PC-3 (cell line): ENCODE data around the gene OTOR. TPM values are rescaled to one million over a fixed set of nuclear protein-coding genes. Genes with fewer than 3 reads are reported as not detected.

Experiments
- ATAC-seq: fragments of 200-7000 bp; cut with Tn5 transposase; 2 replicates; pipeline ENCODE4 v1.9.1; 2020; ENCODE audit warnings: mild to moderate bottlenecking, moderate library complexity
- BruUV-seq: library from RNA; stranded (reverse); fragments of 400-500 nt; replicated peaks from 2 replicates; lab custom pipeline; 2021; lab: Mats Ljungman, UMichigan
- CTCF ChIA-PET: fragments of 300-600 bp; sonication (Branson Sonifier 250); formaldehyde crosslinking; loops from one replicate; lab custom pipeline; 2022; ENCODE audit warnings: antibody characterized with exemption; lab: Charles Lee
- POLR2A ChIA-PET: fragments of 300-600 bp; sonication (Branson Sonifier 250); formaldehyde crosslinking; loops from one replicate; lab custom pipeline; 2022; ENCODE audit warnings: antibody characterized with exemption; ENCODE audit not compliant: unreplicated experiment; lab: Charles Lee
- DNase-seq: peaks from one replicate; pipeline ENCODE4 v3.0.0-alpha.2; 2015
- H2AFZ ChIP-seq: fragments of 300-600 bp; sonication (generic); 2 replicates; pipeline ENCODE4 v1.6.0; 2016; ENCODE audit warnings: antibody characterized with exemption, low read length
- H3F3A ChIP-seq: fragments of 300-600 bp; sonication (generic); one replicate; pipeline ENCODE4 v1.6.0; 2017; ENCODE audit warnings: antibody characterized with exemption, low read length, control low read depth, mild to moderate bottlenecking; ENCODE audit not compliant: unreplicated experiment
- H3K27ac ChIP-seq: fragments of 300-600 bp; sonication (generic); 2 replicates; pipeline ENCODE4 v1.5.1; 2016; ENCODE audit warnings: mild to moderate bottlenecking, low read length
- H3K27me3 ChIP-seq: fragments of 300-600 bp; sonication (generic); 2 replicates; pipeline ENCODE4 v1.6.1; 2016; ENCODE audit warnings: low read length, mixed read lengths
- H3K36me3 ChIP-seq: fragments of 300-600 bp; sonication (generic); 2 replicates; pipeline ENCODE4 v1.6.1; 2016; ENCODE audit warnings: low read depth, mixed run types, low read length, mixed read lengths
- H3K4me1 ChIP-seq: fragments of 300-600 bp; sonication (generic); 2 replicates; pipeline ENCODE4 v1.5.1; 2016; ENCODE audit warnings: low read length; ENCODE audit not compliant: insufficient read depth
- H3K4me2 ChIP-seq: fragments of 300-600 bp; sonication (generic); 2 replicates; pipeline ENCODE4 v1.6.0; 2016; ENCODE audit warnings: low read length
- H3K4me3 ChIP-seq: fragments of 300-600 bp; sonication (generic); 2 replicates; pipeline ENCODE4 v1.5.1; 2016; ENCODE audit warnings: mild to moderate bottlenecking, low read length, mixed read lengths
- H3K79me2 ChIP-seq: fragments of 300-600 bp; sonication (generic); 2 replicates; pipeline ENCODE4 v1.6.1; 2017; ENCODE audit warnings: low read length, mixed read lengths
- H3K9ac ChIP-seq: fragments of 300-600 bp; sonication (generic); 2 replicates; pipeline ENCODE4 v1.6.0; 2016; ENCODE audit warnings: mild to moderate bottlenecking, low read length
- H3K9me2 ChIP-seq: fragments of 300-600 bp; sonication (generic); replicated peaks from 2 replicates; pipeline ENCODE4 v1.6.1; 2016; ENCODE audit warnings: mixed run types, low read length, mixed read lengths
- H3K9me3 ChIP-seq: fragments of 300-600 bp; sonication (generic); 2 replicates; pipeline ENCODE4 v1.6.1; 2016; ENCODE audit warnings: low read length, mixed read lengths
- H4K20me1 ChIP-seq: fragments of 300-600 bp; sonication (generic); 2 replicates; pipeline ENCODE4 v1.6.1; 2016; ENCODE audit warnings: low read length, mixed read lengths
- EZH2 ChIP-seq: fragments of 300-600 bp; sonication (generic); IDR thresholded peaks from one replicate; pipeline ENCODE4 v1.6.1; 2017; ENCODE audit warnings: antibody characterized with exemption, mild to moderate bottlenecking, low read length; ENCODE audit not compliant: unreplicated experiment
- EZH2phosphoT487 ChIP-seq: fragments of 300-600 bp; sonication (generic); IDR thresholded peaks from 2 replicates; pipeline ENCODE4 v1.6.1; 2018; ENCODE audit warnings: mild to moderate bottlenecking, antibody characterized with exemption, low read length, borderline replicate concordance
- intact Hi-C: fragments of 100-400 bp; cut with micrococcal nuclease; formaldehyde crosslinking; loops from 2 replicates; pipeline ENCODE4 v1.9.0; 2023
- total RNA-seq: library from RNA; depleted of rRNA; stranded (reverse); fragments of >200 nt; gene quantifications from 2 replicates; pipeline ENCODE4 v1.2.3, GENCODE V29; 2014
- TF ChIP-seq, protein P1 (sequence below): fragments of 300-600 bp; sonication (generic); conservative IDR thresholded peaks from 2 replicates; pipeline ENCODE4 v1.5.1; 2017; ENCODE audit warnings: antibody characterized with exemption, low read depth, mild to moderate bottlenecking, low read length

The OTOR gene
- total RNA-seq, 1 experiment from 2014 or later, result not detected

DNA sequence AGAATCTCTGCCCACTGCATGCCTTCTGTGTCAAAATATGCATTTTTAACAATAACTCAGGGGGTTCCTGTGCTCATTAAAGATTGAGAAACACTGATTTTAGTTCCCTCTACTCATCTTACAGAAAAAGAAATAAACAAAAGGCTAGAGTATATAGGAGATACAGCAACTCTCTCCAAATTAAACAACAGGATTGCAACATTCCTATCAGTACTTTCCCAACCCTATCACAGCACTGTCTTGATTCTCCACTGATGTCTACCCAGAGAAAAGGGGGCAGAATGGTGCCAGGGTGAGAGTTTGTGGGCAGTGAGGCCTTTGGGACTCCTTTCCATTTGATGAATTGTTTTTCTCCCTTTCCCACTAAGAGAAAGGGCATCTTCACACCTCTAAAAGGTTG, 4.7 kb downstream of the OTOR start:
- Histone ChIP-seq H3K9ac (no peak overlapping the region), H3K27ac (no peak overlapping the region), H3K27me3 (peaks cover 12% of the 10 kb centered on the region; the same call in 1 of the 2 replicates), H3K9me3 (no peaks in the 10 kb centered on the region), H3K9me2 (no peaks in the 10 kb centered on the region), H3K4me2 (no peak overlapping the region), H3K4me3 (no peak overlapping the region), H3F3A (no peaks in the 10 kb centered on the region), H4K20me1 (no peaks in the 10 kb centered on the region), H2AFZ (no peak overlapping the region), H3K36me3 (no peaks in the 10 kb centered on the region), H3K4me1 (no peaks in the 10 kb centered on the region), H3K79me2 (no peaks in the 10 kb centered on the region)
- TF ChIP-seq EZH2, result no peak
- no peak for TF ChIP-seq EZH2phosphoT487
- TF ChIP-seq, protein P1, sequence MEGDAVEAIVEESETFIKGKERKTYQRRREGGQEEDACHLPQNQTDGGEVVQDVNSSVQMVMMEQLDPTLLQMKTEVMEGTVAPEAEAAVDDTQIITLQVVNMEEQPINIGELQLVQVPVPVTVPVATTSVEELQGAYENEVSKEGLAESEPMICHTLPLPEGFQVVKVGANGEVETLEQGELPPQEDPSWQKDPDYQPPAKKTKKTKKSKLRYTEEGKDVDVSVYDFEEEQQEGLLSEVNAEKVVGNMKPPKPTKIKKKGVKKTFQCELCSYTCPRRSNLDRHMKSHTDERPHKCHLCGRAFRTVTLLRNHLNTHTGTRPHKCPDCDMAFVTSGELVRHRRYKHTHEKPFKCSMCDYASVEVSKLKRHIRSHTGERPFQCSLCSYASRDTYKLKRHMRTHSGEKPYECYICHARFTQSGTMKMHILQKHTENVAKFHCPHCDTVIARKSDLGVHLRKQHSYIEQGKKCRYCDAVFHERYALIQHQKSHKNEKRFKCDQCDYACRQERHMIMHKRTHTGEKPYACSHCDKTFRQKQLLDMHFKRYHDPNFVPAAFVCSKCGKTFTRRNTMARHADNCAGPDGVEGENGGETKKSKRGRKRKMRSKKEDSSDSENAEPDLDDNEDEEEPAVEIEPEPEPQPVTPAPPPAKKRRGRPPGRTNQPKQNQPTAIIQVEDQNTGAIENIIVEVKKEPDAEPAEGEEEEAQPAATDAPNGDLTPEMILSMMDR, result no peak
- POLR2A ChIA-PET, result no interaction called here
- ATAC-seq (no peak), DNase-seq (no peak)
- no TSS peak for BruUV-seq
- CTCF ChIA-PET, result no interaction called here
- intact Hi-C loops, result no loop called here

DNA sequence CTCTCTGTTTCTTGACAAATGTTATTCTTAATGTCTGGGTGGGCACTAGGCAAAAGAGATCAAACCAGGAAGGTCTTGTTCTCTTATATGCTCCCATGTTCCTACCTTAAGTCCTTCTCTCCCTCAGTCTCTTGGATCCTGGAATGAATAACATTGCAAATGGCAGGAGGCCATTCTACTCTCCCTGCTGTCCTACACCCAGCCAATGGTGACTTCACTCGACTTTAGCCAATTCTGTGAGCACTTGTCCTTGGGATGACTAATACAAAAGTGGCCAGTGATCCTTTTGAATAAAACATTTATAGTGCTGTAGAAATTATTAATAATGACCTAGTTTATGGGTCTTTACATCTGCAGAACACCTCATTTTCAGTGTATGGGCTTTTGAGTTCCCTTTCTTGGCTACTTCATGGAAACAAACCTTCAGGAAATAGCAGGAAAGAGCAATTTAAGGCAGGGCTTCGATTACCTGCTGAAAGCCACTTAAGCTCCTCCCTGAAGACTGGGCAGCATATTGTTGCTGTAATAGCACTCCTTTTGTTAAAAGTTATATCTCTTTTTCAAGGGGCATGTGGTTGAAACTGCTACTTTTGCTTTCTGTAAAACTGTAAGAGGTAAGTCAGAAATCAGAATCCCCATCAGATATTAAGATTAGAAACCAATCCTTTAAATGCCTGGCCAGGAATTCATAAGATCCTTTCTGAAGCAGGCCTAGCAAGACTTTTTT, 10.5 kb downstream of the OTOR start:
- Histone ChIP-seq H3F3A (no peaks in the 10 kb centered on the region), H3K4me2 (no peak overlapping the region), H2AFZ (peak overlapping the region; percentile 2; the same call in 1 of the 2 replicates), H3K9me2 (no peaks in the 10 kb centered on the region), H4K20me1 (no peaks in the 10 kb centered on the region), H3K4me1 (peaks cover 14% of the 10 kb centered on the region), H3K79me2 (no peaks in the 10 kb centered on the region), H3K9me3 (no peaks in the 10 kb centered on the region), H3K36me3 (no peaks in the 10 kb centered on the region), H3K9ac (no peak overlapping the region), H3K27me3 (no peaks in the 10 kb centered on the region), H3K27ac (no peak overlapping the region), H3K4me3 (no peak overlapping the region)
- ChIA-PET CTCF (no interaction called here), POLR2A (no interaction called here)
- intact Hi-C loops, result no loop called here
- DNase-seq (no peak), ATAC-seq (no peak)
- BruUV-seq, result no TSS peak
- no peak for TF ChIP-seq EZH2phosphoT487
- TF ChIP-seq, protein P1, result no peak
- no peak for TF ChIP-seq EZH2

DNA sequence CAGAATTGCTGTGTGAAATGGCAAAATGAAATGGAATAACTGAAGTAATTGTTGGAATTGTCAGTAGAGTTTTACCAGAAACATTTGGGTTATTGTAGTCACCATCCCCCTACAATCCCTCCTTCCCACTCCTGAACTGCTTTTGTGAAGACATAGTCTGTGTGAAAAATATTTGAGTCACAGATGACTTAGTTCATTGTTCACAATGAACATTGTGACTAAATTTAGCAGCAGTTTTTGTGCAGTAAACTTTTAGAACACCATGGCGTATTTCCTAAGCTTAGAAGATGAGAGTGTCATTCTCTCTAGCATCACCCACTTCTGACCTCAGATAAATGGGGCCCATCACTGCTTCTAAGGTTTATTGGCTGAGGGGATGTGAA, 11.0 kb downstream of the OTOR start:
- DNase-seq (no peak), ATAC-seq (no peak)
- Histone ChIP-seq H3K79me2 (no peaks in the 10 kb centered on the region), H3K4me1 (peaks cover 16% of the 10 kb centered on the region), H3K4me2 (no peak overlapping the region), H4K20me1 (no peaks in the 10 kb centered on the region), H3F3A (no peaks in the 10 kb centered on the region), H3K27me3 (no peaks in the 10 kb centered on the region), H3K36me3 (no peaks in the 10 kb centered on the region), H3K27ac (no peak overlapping the region), H3K9me3 (no peaks in the 10 kb centered on the region), H3K9me2 (no peaks in the 10 kb centered on the region), H3K4me3 (no peak overlapping the region), H3K9ac (no peak overlapping the region), H2AFZ (no peak overlapping the region)
- intact Hi-C loops, result no loop called here
- BruUV-seq, result no TSS peak
- TF ChIP-seq EZH2 (no peak), EZH2phosphoT487 (no peak)
- TF ChIP-seq, protein P1, result no peak
- CTCF ChIA-PET, result no interaction called here
- POLR2A ChIA-PET, result no interaction called here
